Mesothelial cell of epicardium (in vitro differentiated cells): ENCODE data around the gene SLC6A17. TPM values are rescaled to one million over a fixed set of nuclear protein-coding genes. Genes with fewer than 3 reads are reported as not detected.
A peak's percentile ranks its signal among the peaks of the same experiment; 100 is the strongest.

ENCODE experiments used
- DNase-seq, 2 experiments: peaks; one replicate each; pipeline ENCODE4 v3.0.0; 2021; ENCODE audit warnings: low spot score in 2 of 2; ENCODE audit not compliant: unreplicated experiment in 2 of 2
- H3K27ac Mint-ChIP-seq: 2 replicates; pipeline ENCODE4 v1.8.0; 2021; ENCODE audit warnings: mixed read lengths
- H3K27me3 Mint-ChIP-seq: 2 replicates; pipeline ENCODE4 v1.8.0; 2021; ENCODE audit warnings: low read depth, mixed read lengths
- H3K36me3 Mint-ChIP-seq: 2 replicates; pipeline ENCODE4 v1.8.0; 2021; ENCODE audit warnings: mixed read lengths
- H3K4me1 Mint-ChIP-seq: 2 replicates; pipeline ENCODE4 v1.8.0; 2021; ENCODE audit warnings: mixed read lengths
- H3K4me3 Mint-ChIP-seq: 2 replicates; pipeline ENCODE4 v1.8.0; 2021; ENCODE audit warnings: mild to moderate bottlenecking, moderate library complexity, mixed read lengths
- H3K9me3 Mint-ChIP-seq: 2 replicates; pipeline ENCODE4 v1.8.0; 2021; ENCODE audit warnings: mixed read lengths
- CTCF ChIP-seq: fragments of 200-600 bp; sonication (generic); IDR thresholded peaks from one replicate; pipeline ENCODE4 v1.5.0; 2021; ENCODE audit warnings: antibody characterized with exemption; ENCODE audit not compliant: unreplicated experiment
- total RNA-seq: library from RNA; stranded (reverse); gene quantifications from 3 replicates; pipeline ENCODE4 v1.2.1, GENCODE V29; 2021

Gene SLC6A17
- total RNA-seq, 1 donor from 2014 or later, result 1.6 TPM

GRCh38 chr1:110205156-110205555 lies 54.9 kb downstream of the SLC6A17 start:
- Mint-ChIP-seq H3K4me1 (peaks cover 15% of the 10 kb centered on the region), H3K4me3 (no peak overlapping the region), H3K9me3 (no peaks in the 10 kb centered on the region), H3K36me3 (no peaks in the 10 kb centered on the region), H3K27me3 (peaks cover 30% of the 10 kb centered on the region), H3K27ac (no peak overlapping the region)
- no peak for DNase-seq
- no peak for TF ChIP-seq CTCF

GRCh38 chr1:110205591-110206155 lies 55.4 kb downstream of the SLC6A17 start:
- Mint-ChIP-seq H3K27me3 (peaks cover 29% of the 10 kb centered on the region), H3K4me1 (peaks cover 15% of the 10 kb centered on the region), H3K36me3 (no peaks in the 10 kb centered on the region), H3K9me3 (no peaks in the 10 kb centered on the region), H3K4me3 (no peak overlapping the region), H3K27ac (no peak overlapping the region)
- DNase-seq, result no peak
- no peak for TF ChIP-seq CTCF

GRCh38 chr1:110206261-110206920 lies 56.1 kb downstream of the SLC6A17 start:
- H3K27me3 Mint-ChIP-seq, result peaks cover 36% of the 10 kb centered on the region
- no peak overlapping the region for H3K27ac Mint-ChIP-seq
- peaks cover 18% of the 10 kb centered on the region for H3K4me1 Mint-ChIP-seq
- TF ChIP-seq CTCF, result no peak
- H3K9me3 Mint-ChIP-seq, result no peaks in the 10 kb centered on the region
- H3K4me3 Mint-ChIP-seq, result no peak overlapping the region
- no peak for DNase-seq
- no peaks in the 10 kb centered on the region for H3K36me3 Mint-ChIP-seq

- peaks cover 22% of the 10 kb centered on the region for H3K4me1 Mint-ChIP-seq
- H3K27ac Mint-ChIP-seq, result no peak overlapping the region
- no peaks in the 10 kb centered on the region for H3K9me3 Mint-ChIP-seq
- peak; percentile 79 for TF ChIP-seq CTCF
- H3K4me3 Mint-ChIP-seq, result no peak overlapping the region
- DNase-seq, result peak; percentile 60 to 82
- peaks cover 48% of the 10 kb centered on the region for H3K27me3 Mint-ChIP-seq
- H3K36me3 Mint-ChIP-seq, result no peaks in the 10 kb centered on the region
Observed at GRCh38 chr1:110207831-110208230, 57.5 kb downstream of the SLC6A17 start.

GRCh38 chr1:110208916-110209645 lies 58.8 kb downstream of the SLC6A17 start:
- Mint-ChIP-seq H3K4me3 (peak overlapping the region; percentile 84), H3K9me3 (no peaks in the 10 kb centered on the region), H3K4me1 (peaks cover 19% of the 10 kb centered on the region), H3K27me3 (peaks cover 61% of the 10 kb centered on the region), H3K36me3 (no peaks in the 10 kb centered on the region), H3K27ac (no peak overlapping the region)
- no peak for TF ChIP-seq CTCF
- no peak for DNase-seq
